ENCODE data around the gene HS3ST4. TPM values are rescaled to one million over a fixed set of nuclear protein-coding genes. Genes with fewer than 3 reads are reported as not detected.

HS3ST4 gene
- total RNA-seq, 4 donors from 2014 or later = 0.20 TPM; not detected in 3

DNA sequence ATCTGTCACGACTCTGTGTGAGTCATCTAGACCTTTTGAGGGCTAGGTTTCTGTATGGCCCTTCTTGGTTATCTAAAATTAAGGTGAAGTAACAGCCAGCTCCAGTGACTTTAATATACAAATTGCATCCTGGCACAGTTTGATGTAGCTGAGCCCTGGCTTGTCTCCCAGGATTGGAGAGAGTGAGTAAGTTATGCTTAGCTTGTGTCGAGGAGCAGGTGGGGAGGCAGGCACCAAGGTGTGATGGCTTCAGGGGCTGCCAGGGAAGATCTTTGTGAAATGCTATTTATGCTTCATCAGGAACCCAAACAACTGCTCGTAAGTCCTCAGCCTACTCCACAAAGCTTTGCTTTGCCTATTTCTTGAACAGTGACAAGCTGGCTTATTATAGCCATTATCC lies 261.2 kb downstream of the HS3ST4 start:
- WGBS, 2 donors = 73 to 90% methylated on average over 3 of the region's 3 CpGs
- no peak for DNase-seq (ENCODE audit: low spot score in 2 of 2)
- Histone ChIP-seq H3K4me1 (no peaks in the 10 kb centered on the region), H3K27ac (no peak overlapping the region), H3K36me3 (no peaks in the 10 kb centered on the region), H3K4me3 (no peak overlapping the region), H3K27me3 (no peaks in the 10 kb centered on the region), H3K9me3 (no peaks in the 10 kb centered on the region)
- no peak for TF ChIP-seq POLR2A (IDR thresholded peaks at IDR 0.05)
- TF ChIP-seq, protein P1, sequence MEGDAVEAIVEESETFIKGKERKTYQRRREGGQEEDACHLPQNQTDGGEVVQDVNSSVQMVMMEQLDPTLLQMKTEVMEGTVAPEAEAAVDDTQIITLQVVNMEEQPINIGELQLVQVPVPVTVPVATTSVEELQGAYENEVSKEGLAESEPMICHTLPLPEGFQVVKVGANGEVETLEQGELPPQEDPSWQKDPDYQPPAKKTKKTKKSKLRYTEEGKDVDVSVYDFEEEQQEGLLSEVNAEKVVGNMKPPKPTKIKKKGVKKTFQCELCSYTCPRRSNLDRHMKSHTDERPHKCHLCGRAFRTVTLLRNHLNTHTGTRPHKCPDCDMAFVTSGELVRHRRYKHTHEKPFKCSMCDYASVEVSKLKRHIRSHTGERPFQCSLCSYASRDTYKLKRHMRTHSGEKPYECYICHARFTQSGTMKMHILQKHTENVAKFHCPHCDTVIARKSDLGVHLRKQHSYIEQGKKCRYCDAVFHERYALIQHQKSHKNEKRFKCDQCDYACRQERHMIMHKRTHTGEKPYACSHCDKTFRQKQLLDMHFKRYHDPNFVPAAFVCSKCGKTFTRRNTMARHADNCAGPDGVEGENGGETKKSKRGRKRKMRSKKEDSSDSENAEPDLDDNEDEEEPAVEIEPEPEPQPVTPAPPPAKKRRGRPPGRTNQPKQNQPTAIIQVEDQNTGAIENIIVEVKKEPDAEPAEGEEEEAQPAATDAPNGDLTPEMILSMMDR (IDR thresholded peaks at IDR 0.05) = no peak
- TF ChIP-seq EP300 (IDR thresholded peaks at IDR 0.05) = no peak

DNA sequence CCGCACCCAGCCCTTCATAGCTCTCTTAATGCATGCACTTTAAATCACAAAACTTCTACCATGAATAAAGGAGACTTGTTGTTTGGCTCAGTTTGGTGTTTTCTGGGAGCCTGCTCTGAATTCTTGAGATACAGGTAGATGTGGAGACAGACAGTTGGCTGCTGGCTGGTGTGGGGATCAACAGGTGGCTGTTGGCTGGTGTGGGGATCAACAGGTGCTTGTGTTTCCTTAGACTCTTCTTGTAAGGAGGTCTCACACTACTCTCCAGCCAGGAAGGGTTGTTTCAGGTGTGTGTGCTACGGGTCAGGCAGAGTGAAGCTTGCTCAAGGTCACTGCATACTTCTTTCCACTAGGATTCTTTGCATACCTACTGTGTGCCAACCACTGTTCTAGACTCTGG lies 265.9 kb downstream of the HS3ST4 start:
- Histone ChIP-seq H3K36me3 (no peaks in the 10 kb centered on the region), H3K4me3 (no peak overlapping the region), H3K4me1 (no peaks in the 10 kb centered on the region), H3K9me3 (no peaks in the 10 kb centered on the region), H3K27ac (no peak overlapping the region), H3K27me3 (no peaks in the 10 kb centered on the region)
- TF ChIP-seq, protein P1 (IDR thresholded peaks at IDR 0.05) = no peak
- no peak for TF ChIP-seq EP300 (IDR thresholded peaks at IDR 0.05)
- TF ChIP-seq POLR2A (IDR thresholded peaks at IDR 0.05) = no peak
- DNase-seq (ENCODE audit: low spot score in 2 of 2) = no peak
- WGBS, 2 donors = 86 to 90% methylated on average over 2 of the region's 2 CpGs

DNA sequence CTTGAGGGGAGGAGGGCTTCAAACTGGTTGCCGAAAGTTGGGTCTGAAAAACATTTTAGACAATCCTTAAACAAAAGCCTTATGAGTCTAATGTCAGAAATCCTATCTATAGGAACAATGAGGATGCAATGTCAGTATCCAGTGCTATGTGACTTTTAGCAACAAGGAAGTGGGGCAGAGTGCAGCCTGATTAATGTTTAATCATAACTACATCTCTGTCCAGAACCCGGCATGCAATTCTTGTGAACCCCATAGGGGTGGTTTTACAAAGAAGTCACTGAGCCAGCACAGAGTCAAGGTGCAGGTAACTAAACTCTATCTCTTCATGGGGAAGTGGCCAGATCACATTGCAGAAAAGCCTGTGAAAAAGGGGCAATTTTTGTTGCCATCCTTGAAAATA lies 267.5 kb downstream of the HS3ST4 start:
- Histone ChIP-seq H3K4me3 (no peak overlapping the region), H3K27ac (no peak overlapping the region), H3K27me3 (no peaks in the 10 kb centered on the region), H3K36me3 (no peaks in the 10 kb centered on the region), H3K9me3 (no peaks in the 10 kb centered on the region), H3K4me1 (no peaks in the 10 kb centered on the region)
- WGBS, 2 donors = 83 to 91% methylated on average over 2 of the region's 2 CpGs
- no peak for TF ChIP-seq POLR2A (IDR thresholded peaks at IDR 0.05)
- no peak for TF ChIP-seq EP300 (IDR thresholded peaks at IDR 0.05)
- no peak for DNase-seq (ENCODE audit: low spot score in 2 of 2)

DNA sequence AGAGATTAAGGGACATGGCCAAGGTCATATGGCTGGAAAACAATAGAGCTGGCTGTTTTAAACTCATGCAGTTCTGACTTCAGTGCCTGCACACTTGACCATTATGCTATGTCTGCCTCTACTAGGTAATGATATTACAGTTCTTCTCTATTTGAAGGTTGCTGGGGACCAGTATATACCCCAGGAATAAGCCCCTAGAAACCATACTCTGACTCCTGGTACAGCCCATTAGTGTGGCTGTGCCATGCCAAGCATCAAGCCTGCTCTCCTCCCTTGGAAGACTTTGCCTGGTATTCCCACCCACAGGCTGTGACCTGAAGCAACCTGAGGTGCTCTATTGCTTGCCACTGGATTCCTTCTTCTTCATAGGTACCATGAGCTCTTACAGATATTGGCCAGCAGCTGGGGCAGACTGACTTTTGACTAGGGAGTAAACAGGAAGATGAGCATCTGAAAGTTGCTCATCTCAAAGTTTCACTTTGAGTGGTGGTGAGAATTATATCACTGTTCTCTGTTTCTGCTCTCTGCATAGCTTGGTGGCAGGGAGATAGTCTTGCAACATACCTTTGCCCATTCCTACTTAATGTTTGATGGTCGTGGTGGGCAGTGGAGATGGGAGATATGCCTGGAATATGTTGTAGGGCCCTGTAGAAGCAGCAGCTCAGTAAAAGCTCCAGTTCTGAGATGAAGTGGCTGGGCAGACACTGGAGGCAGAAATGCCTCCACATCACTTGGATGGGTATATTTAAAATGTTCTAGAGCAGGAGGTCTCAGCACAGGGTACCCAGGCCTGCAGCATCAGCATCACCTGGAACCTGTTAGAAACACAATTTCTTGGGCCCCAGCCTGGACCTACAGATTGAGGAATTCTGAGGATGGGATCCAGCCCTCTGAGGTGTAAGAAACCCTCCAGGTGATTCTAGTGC lies 274.7 kb downstream of the HS3ST4 start:
- WGBS, 2 donors = 76 to 83% methylated on average over 1 of the region's 1 CpG
- no peaks in the 10 kb centered on the region for H3K36me3 ChIP-seq
- no peak for DNase-seq (ENCODE audit: low spot score in 2 of 2)
- TF ChIP-seq, protein P1 (IDR thresholded peaks at IDR 0.05) = no peak
- TF ChIP-seq EP300 (IDR thresholded peaks at IDR 0.05) = no peak
- TF ChIP-seq POLR2A (IDR thresholded peaks at IDR 0.05) = no peak
- no peak overlapping the region for H3K27ac ChIP-seq
- peaks cover 0 to 2% (median 0%) of the 10 kb centered on the region in 4 donors for H3K9me3 ChIP-seq
- no peaks in the 10 kb centered on the region for H3K4me1 ChIP-seq
- no peak overlapping the region for H3K4me3 ChIP-seq
- H3K27me3 ChIP-seq = no peaks in the 10 kb centered on the region

DNA sequence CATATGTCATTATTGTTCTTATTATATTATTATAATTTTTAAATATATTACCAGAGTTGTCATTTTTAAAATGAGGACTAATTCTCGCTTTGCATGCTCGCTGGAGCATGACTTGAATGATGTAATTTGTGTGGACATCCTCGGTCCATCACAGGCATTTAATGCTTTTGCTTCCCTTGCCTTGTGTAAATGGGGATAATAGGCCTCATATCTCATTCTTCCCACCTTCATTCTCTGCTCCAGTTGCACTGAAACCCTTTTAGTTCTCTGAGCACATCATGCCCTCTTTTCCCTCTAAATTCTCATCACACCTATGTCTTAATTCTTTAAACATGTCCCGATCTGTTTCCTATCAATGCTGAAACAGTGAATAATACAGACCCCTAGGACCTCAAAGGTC lies 285.4 kb downstream of the HS3ST4 start:
- Histone ChIP-seq H3K36me3 (no peaks in the 10 kb centered on the region), H3K9me3 (no peaks in the 10 kb centered on the region), H3K4me3 (no peak overlapping the region), H3K4me1 (no peaks in the 10 kb centered on the region), H3K27me3 (no peaks in the 10 kb centered on the region), H3K27ac (no peak overlapping the region)
- no peak for DNase-seq (ENCODE audit: low spot score in 2 of 2)
- WGBS, 2 donors = 79 to 81% methylated on average over 4 of the region's 4 CpGs
- no peak for TF ChIP-seq EP300 (IDR thresholded peaks at IDR 0.05)
- no peak for TF ChIP-seq POLR2A (IDR thresholded peaks at IDR 0.05)

DNA sequence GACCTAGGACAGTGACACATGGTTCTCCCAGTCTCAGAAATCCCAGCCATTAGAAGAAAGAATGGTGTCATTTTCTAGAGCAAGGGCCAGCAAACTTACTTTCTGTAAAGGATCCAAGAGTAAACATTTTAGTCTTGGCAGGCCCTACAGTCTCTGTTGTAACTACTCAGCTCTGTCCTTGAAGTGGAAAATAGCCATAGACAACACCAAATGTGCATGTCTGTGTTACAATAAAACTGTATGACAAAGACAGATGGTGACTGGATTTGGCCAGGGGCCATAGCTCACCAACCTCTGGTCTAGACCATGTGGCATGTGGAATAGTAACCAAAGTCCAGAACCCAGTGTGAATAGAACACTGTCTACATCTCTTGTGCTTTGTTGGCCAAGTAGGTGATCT lies 286.5 kb downstream of the HS3ST4 start:
- Histone ChIP-seq H3K4me3 (no peak overlapping the region), H3K27ac (no peak overlapping the region), H3K36me3 (no peaks in the 10 kb centered on the region), H3K4me1 (no peaks in the 10 kb centered on the region), H3K27me3 (no peaks in the 10 kb centered on the region), H3K9me3 (no peaks in the 10 kb centered on the region)
- DNase-seq (ENCODE audit: low spot score in 2 of 2) = no peak
- TF ChIP-seq EP300 (IDR thresholded peaks at IDR 0.05) (no peak), POLR2A (IDR thresholded peaks at IDR 0.05) (no peak)
- TF ChIP-seq, protein P1 (IDR thresholded peaks at IDR 0.05) = no peak

Measured in tibial nerve (tissue), 4 donors.